Airway epithelial cell (primary cell): ENCODE results near the gene KIR2DL4. TPM values are rescaled to one million over a fixed set of nuclear protein-coding genes. Genes with fewer than 3 reads are reported as not detected.

Source experiments
- total RNA-seq: library from RNA; depleted of rRNA; stranded (reverse); fragments of >200 nt; gene quantifications from 2 replicates; pipeline ENCODE4 v1.2.3, GENCODE V29; 2015

The KIR2DL4 gene
- not detected in 2 replicates for total RNA-seq

DNA sequence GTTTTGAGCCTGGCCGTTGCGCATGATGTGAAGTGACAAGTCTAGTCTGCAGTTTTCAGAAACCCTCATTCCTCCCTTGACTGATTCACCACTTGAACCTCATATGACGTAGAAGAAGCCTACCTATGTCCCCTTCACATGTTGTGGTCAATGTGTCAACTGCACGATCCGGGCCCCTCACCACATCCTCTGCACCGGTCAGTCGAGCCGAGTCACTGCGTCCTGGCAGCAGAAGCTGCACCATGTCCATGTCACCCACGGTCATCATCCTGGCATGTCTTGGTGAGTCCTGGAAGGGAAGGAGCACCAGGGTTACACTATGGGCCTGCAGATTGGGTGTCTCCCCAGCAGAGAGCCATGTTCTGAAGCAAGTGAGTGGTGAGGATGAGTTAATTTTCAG lies at the start of gene KIR2DL4:
KIR2DL4 (plus strand) TSS at position 201 of the 400 bp plus-strand sequence; CDS start at position 243, 42 bp downstream.

DNA sequence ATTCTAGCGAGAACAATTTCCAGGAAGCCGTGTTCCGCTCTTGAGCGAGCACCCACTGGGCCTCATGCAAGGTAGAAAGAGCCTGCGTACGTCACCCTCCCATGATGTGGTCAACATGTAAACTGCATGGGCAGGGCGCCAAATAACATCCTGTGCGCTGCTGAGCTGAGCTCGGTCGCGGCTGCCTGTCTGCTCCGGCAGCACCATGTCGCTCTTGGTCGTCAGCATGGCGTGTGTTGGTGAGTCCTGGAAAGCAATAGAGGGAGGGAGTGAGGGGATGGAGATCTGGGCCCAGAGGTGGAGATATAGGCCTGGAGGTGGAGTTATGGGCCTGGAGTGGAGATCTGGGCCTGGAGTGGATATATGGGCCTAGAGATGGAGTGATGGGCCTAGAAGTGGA lies 33.8 kb upstream of the KIR2DL4 start, which contains the start of gene KIR2DL1:
KIR2DL1 (plus strand) TSS at position 148 of the 400 bp plus-strand sequence; CDS start at position 206, 58 bp downstream.

DNA sequence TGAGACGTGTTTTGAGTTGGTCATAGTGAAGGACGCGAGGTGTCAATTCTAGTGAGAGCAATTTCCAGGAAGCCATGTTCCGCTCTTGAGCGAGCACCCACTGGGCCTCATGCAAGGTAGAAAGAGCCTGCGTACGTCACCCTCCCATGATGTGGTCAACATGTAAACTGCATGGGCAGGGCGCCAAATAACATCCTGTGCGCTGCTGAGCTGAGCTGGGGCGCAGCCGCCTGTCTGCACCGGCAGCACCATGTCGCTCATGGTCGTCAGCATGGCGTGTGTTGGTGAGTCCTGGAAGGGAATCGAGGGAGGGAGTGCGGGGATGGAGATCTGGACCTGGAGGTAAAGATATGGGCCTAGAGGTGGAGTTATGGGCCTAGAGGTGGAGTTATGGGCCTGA lies 12.8 kb downstream of the KIR2DL4 start, which contains the start of gene KIR3DL1:
KIR3DL1 (plus strand) TSS at position 218 of the 400 bp plus-strand sequence.

DNA sequence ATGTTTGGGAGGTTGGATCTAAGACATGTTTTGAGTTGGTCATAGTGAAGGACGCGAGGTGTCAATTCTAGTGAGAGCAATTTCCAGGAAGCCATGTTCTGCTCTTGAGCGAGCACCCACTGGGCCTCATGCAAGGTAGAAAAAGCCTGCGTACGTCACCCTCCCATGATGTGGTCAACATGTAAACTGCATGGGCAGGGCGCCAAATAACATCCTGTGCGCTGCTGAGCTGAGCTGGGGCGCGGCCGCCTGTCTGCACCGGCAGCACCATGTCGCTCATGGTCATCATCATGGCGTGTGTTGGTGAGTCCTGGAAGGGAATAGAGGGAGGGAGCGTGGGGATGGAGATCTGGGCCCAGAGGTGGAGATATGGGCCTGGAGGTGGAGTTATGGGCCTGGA lies 29.1 kb downstream of the KIR2DL4 start, which contains the start of gene KIR2DS4:
KIR2DS4 (plus strand) TSS at position 181 of the 400 bp plus-strand sequence.

DNA sequence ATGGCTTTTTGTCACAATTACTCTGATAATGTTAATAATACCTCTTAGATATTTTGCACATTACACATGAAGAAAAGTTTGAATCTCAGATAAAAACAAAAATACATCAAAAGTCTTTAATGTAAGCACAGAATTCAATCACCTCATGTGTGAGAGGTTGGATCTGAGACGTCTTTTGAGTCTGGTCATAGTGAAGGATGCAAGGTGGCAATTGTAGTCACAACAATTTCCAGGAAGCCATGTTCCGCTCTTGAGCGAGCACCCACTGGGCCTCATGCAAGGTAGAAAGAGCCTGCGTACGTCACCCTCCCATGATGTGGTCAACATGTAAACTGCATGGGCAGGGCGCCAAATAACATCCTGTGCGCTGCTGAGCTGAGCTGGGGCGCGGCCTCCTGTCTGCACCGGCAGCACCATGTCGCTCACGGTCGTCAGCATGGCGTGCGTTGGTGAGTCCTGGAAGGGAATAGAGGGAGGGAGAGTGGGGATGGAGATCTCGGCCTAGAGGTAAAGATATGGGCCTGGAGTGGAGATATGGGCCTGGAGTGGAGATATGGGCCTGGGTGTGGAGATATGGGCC lies 46.7 kb downstream of the KIR2DL4 start, which contains the start of gene KIR3DL2:
KIR3DL2 (plus strand) TSS at position 383 of the 580 bp plus-strand sequence; CDS start at position 416, 33 bp downstream.

Other genes with a start within 250 kb of the KIR2DL4 start
- not detected in 2 replicates for gene LILRA2, start 229.8 kb upstream of the KIR2DL4 start, total RNA-seq
- gene LILRA1, start 210.0 kb upstream of the KIR2DL4 start, total RNA-seq: not detected in 2 replicates
- gene LILRB1, start 173.1 kb upstream of the KIR2DL4 start, total RNA-seq: not detected in 2 replicates
- gene LILRB4, start 140.6 kb upstream of the KIR2DL4 start, total RNA-seq: not detected in 2 replicates
- not detected in 2 replicates for gene KIR3DL3, start 79.2 kb upstream of the KIR2DL4 start, total RNA-seq
- gene KIR2DL3, start 65.1 kb upstream of the KIR2DL4 start, total RNA-seq: not detected in 2 replicates
- gene KIR2DL1, start 33.8 kb upstream of the KIR2DL4 start, total RNA-seq: not detected in 2 replicates
- gene KIR3DL1, start 12.9 kb downstream of the KIR2DL4 start, total RNA-seq: not detected in 2 replicates
- gene KIR2DS4, start 29.1 kb downstream of the KIR2DL4 start, total RNA-seq: not detected in 2 replicates
- gene KIR3DL2, start 46.8 kb downstream of the KIR2DL4 start, total RNA-seq: not detected in 2 replicates
- gene FCAR, start 70.6 kb downstream of the KIR2DL4 start, total RNA-seq: not detected in 2 replicates
- not detected in 2 replicates for gene NCR1, start 102.5 kb downstream of the KIR2DL4 start, total RNA-seq
- gene NLRP7, start 143.9 kb downstream of the KIR2DL4 start, total RNA-seq: not detected in 2 replicates
- 28.3 and 29.8 TPM in 2 replicates for gene NLRP2, start 162.8 kb downstream of the KIR2DL4 start, total RNA-seq
- gene GP6, start 234.7 kb downstream of the KIR2DL4 start, total RNA-seq: not detected in 2 replicates